Activated naive CD8-positive, alpha-beta T cell (primary cell): ENCODE measurements around the gene PPP6R3.

Source experiments
- H3K27ac Mint-ChIP-seq: one replicate; pipeline ENCODE4 v1.8.0; 2021; ENCODE audit warnings: mixed read lengths
- H3K27me3 Mint-ChIP-seq: one replicate; pipeline ENCODE4 v1.8.0; 2021; ENCODE audit warnings: mixed read lengths
- H3K36me3 Mint-ChIP-seq: one replicate; pipeline ENCODE4 v1.8.0; 2021; ENCODE audit warnings: mixed read lengths
- H3K4me1 Mint-ChIP-seq: one replicate; pipeline ENCODE4 v1.8.0; 2021; ENCODE audit warnings: low read depth, mixed read lengths
- H3K4me3 Mint-ChIP-seq: one replicate; pipeline ENCODE4 v1.8.0; 2021; ENCODE audit warnings: mild to moderate bottlenecking, mixed read lengths
- H3K9me3 Mint-ChIP-seq: one replicate; pipeline ENCODE4 v1.8.0; 2021; ENCODE audit warnings: low read depth, mixed read lengths

Gene PPP6R3

DNA sequence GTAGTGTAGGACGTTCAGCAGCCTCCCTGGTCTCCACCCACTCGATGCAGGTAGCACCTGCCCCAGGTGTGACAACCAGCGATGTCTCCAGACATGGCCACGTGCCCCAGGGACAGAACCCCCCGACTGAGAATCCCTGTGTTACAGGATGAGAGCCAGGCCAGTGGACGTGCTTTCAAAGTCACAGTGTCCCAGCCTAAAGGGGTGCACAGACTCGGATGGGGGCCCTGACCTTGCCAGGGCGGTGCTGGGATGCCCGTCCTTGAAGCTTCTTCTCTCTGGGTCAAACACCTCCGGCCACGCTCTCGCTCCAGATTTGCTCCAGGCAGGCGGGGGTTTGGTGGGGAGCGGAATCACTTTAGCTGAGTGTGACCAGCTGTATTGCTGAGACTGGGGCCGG is 200.5 kb downstream of the PPP6R3 start:
- no peaks in the 10 kb centered on the region for H3K36me3 Mint-ChIP-seq
- H3K27me3 Mint-ChIP-seq: no peaks in the 10 kb centered on the region
- H3K4me1 Mint-ChIP-seq: no peaks in the 10 kb centered on the region
- H3K4me3 Mint-ChIP-seq: no peak overlapping the region
- H3K9me3 Mint-ChIP-seq: no peaks in the 10 kb centered on the region
- H3K27ac Mint-ChIP-seq: no peak overlapping the region

DNA sequence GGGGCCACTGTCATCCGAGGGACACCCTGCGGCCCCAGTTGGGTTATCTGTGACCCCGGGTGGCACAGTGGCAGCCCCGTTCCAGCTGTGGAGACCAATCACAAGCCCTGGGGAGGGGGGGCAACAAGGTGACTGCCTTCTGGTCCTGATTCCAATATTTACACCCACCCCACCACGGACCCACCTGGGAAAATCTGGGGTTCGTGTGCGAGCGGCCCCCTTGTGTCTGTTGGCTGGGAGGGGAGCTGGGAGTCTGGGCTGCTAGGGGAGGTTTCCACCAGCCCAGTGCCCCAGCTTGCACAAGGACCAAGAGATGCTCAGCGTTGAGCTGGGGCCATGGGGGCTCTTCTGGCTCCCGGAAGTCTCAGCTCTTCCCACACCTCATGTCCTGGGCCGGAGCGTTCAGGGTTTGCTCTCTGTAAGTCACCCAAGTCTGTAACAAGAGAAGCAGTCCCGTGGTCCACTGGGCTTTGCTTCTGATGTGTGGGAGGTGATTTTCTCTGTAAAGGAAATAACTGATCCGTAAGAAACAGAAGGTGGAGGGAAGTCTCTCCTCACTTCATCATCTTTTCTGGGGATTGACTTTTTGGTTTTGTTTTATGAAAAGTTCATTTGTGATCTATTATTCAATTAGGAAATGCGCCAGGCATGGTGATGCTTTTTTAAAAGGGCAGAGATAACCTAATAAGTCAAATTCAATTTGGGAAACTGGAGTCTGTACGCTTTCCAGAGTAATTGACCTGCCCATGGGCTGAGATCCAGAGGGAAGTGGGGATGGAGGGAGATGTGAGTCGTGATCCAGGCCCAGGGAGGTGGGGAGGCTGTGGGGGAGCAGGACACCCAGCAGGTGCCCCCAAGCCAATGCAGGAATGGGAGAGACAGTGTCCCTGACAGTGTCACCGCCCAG is 201.4 kb downstream of the PPP6R3 start:
- Mint-ChIP-seq H3K27me3 (no peaks in the 10 kb centered on the region), H3K4me3 (no peak overlapping the region), H3K9me3 (no peaks in the 10 kb centered on the region), H3K27ac (no peak overlapping the region), H3K4me1 (no peaks in the 10 kb centered on the region), H3K36me3 (no peaks in the 10 kb centered on the region)

DNA sequence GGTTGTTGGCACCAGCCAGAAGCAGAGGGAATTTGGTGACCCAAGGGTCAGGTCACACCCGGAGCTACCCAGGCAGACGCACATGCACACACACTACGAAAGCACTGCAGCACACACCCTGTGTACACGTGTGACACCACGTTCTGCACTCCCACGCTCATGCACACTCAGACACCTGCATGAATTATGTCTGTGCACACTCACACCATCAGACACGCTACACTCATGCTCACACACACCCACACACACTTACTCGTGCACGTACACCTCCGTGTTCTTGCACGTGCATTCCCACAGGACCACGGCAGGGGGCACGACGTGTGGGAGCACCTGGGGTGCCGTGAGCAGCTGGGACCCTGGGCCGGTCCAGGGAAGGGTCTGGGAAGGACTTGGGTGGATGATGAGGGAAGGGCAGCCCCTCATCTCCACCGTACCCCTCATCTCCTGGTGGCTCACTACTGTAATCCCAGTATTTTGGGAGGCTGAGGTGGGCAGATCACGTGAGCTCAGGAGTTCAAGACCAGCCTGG is 203.0 kb downstream of the PPP6R3 start:
- H3K4me1 Mint-ChIP-seq: no peaks in the 10 kb centered on the region
- H3K36me3 Mint-ChIP-seq: no peaks in the 10 kb centered on the region
- no peak overlapping the region for H3K27ac Mint-ChIP-seq
- H3K27me3 Mint-ChIP-seq: no peaks in the 10 kb centered on the region
- H3K9me3 Mint-ChIP-seq: no peaks in the 10 kb centered on the region
- H3K4me3 Mint-ChIP-seq: no peak overlapping the region

DNA sequence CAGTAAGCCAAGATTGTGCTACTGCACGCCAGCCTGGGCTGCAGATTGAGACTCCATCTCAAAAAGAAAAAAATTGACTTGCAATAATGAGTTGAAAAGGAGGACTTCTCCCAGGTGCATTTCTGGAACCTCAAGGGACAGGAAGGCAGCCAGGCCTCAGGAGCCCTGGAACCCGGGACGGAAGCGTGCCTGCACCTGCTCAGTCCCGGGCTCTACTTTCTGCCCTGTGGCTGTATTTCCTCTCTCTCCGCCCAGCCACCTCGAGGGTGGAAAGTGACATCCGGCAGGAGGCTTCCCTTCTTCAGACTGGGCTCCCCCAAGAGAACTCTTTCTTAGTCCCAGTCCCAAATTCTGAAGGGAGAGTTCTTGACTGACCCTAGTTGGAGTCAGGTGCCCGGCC is 203.6 kb downstream of the PPP6R3 start:
- H3K4me1 Mint-ChIP-seq: no peaks in the 10 kb centered on the region
- no peaks in the 10 kb centered on the region for H3K36me3 Mint-ChIP-seq
- H3K9me3 Mint-ChIP-seq: no peaks in the 10 kb centered on the region
- no peak overlapping the region for H3K4me3 Mint-ChIP-seq
- no peaks in the 10 kb centered on the region for H3K27me3 Mint-ChIP-seq
- H3K27ac Mint-ChIP-seq: no peak overlapping the region

DNA sequence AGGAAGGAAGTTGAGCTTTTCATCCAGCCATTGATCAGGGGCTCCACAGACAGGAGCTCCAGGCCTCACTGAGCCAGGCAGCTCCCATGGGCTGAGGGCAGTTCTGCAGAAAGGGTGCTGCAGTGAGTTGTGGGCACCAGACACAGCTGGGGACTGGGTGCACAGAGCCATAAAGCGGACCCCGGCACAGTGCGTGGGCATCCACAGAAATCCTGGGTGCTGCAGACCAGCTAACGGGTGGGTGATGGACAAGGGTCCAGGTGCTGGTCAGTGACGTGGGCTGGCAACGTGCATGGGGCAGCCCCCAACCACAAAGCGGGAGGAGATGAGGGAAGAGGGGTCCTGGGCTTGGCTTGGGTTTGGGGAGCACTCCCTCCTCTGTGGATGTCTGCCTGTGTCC is 204.4 kb downstream of the PPP6R3 start:
- no peaks in the 10 kb centered on the region for H3K4me1 Mint-ChIP-seq
- no peaks in the 10 kb centered on the region for H3K27me3 Mint-ChIP-seq
- H3K36me3 Mint-ChIP-seq: no peaks in the 10 kb centered on the region
- H3K9me3 Mint-ChIP-seq: no peaks in the 10 kb centered on the region
- H3K27ac Mint-ChIP-seq: no peak overlapping the region
- no peak overlapping the region for H3K4me3 Mint-ChIP-seq
